Activated CD4-positive, alpha-beta T cell treated with anti-CD3 and anti-CD28 coated beads for 36 hours (primary cell): ENCODE measurements around the gene UBR1. TPM values are rescaled to one million over a fixed set of nuclear protein-coding genes. Genes with fewer than 3 reads are reported as not detected.

Source experiments
- ATAC-seq: fragments of 200-7000 bp; cut with Tn5 transposase; one replicate; pipeline ENCODE4 v1.10.0; 2021; ENCODE audit warnings: mild to moderate bottlenecking, moderate library complexity
- CTCF ChIA-PET: fragments of 350-600 bp; sonication (Branson Sonifier 250); formaldehyde crosslinking; loops from one replicate; lab custom pipeline; 2021; ENCODE audit warnings: antibody characterized with exemption; lab: Charles Lee
- POLR2A ChIA-PET: fragments of 350-600 bp; sonication (Branson Sonifier 250); formaldehyde crosslinking; loops from one replicate; lab custom pipeline; 2021; ENCODE audit warnings: antibody characterized with exemption, inconsistent platforms; lab: Charles Lee
- DNase-seq: peaks from one replicate; pipeline ENCODE4 v3.0.0-alpha.2; 2020
- H3K27ac Mint-ChIP-seq: one replicate; pipeline ENCODE4 v1.8.0; 2021; ENCODE audit warnings: mixed read lengths
- H3K27me3 Mint-ChIP-seq: one replicate; pipeline ENCODE4 v1.8.0; 2021; ENCODE audit warnings: mixed read lengths
- H3K36me3 Mint-ChIP-seq: one replicate; pipeline ENCODE4 v1.8.0; 2021; ENCODE audit warnings: low read depth, mixed read lengths
- H3K4me1 Mint-ChIP-seq: one replicate; pipeline ENCODE4 v1.8.0; 2021; ENCODE audit warnings: mixed read lengths
- H3K4me3 Mint-ChIP-seq: one replicate; pipeline ENCODE4 v1.8.0; 2021; ENCODE audit warnings: mild to moderate bottlenecking, moderate library complexity, mixed read lengths
- H3K9me3 Mint-ChIP-seq: one replicate; pipeline ENCODE4 v1.8.0; 2021; ENCODE audit warnings: low read depth, mixed read lengths
- intact Hi-C, 2 experiments: fragments of 100-400 bp; cut with DNase I in 1 of 2; cut with micrococcal nuclease in 1 of 2; formaldehyde crosslinking; loops; one replicate each; pipeline versions ENCODE4 v1.14.2 to v1.15.1; 2022 to 2024; cut with DNase I, micrococcal nuclease
- total RNA-seq, 2 experiments: library from RNA; stranded (reverse); gene quantifications; one replicate each; pipeline ENCODE4 v1.2.3, GENCODE V29; 2021

UBR1 gene
- total RNA-seq, 2 experiments from 2014 or later = 26.8 to 30.6 TPM

- no peaks in the 10 kb centered on the region for H3K9me3 Mint-ChIP-seq
- H3K27ac Mint-ChIP-seq = no peak overlapping the region
- intact Hi-C loops = no loop called here
- DNase-seq (no peak), ATAC-seq (no peak)
- H3K36me3 Mint-ChIP-seq = peaks cover 32% of the 10 kb centered on the region
- H3K27me3 Mint-ChIP-seq = no peaks in the 10 kb centered on the region
- CTCF ChIA-PET = interaction anchor here (0.6 to 0.7 kb wide), 2 partner anchors 112 to 702 kb away, joined by 3 read pairs; no protein-coding TSS in a partner anchor
- H3K4me1 Mint-ChIP-seq = peaks cover 42% of the 10 kb centered on the region
- no peak overlapping the region for H3K4me3 Mint-ChIP-seq
- POLR2A ChIA-PET = no interaction called here
These were observed 11.3 kb downstream of the UBR1 start for GRCh38 chr15:43094416-43095030.

- ChIA-PET POLR2A (interaction anchor here (0.7 kb wide), 1 partner anchor 436 kb away, joined by 3 read pairs; no protein-coding TSS in a partner anchor), CTCF (no interaction called here)
- intact Hi-C loops = no loop called here
- H3K4me3 Mint-ChIP-seq = no peak overlapping the region
- H3K4me1 Mint-ChIP-seq = peaks cover 40% of the 10 kb centered on the region
- H3K36me3 Mint-ChIP-seq = peaks cover 32% of the 10 kb centered on the region
- H3K9me3 Mint-ChIP-seq = no peaks in the 10 kb centered on the region
- no peaks in the 10 kb centered on the region for H3K27me3 Mint-ChIP-seq
- no peak overlapping the region for H3K27ac Mint-ChIP-seq
- ATAC-seq (no peak), DNase-seq (no peak)
These were observed 12.8 kb downstream of the UBR1 start for GRCh38 chr15:43093026-43093425.

GRCh38 chr15:43091859-43092258 is 14.0 kb downstream of the UBR1 start:
- Mint-ChIP-seq H3K9me3 (no peaks in the 10 kb centered on the region), H3K4me1 (peaks cover 34% of the 10 kb centered on the region), H3K27ac (no peak overlapping the region), H3K36me3 (peaks cover 26% of the 10 kb centered on the region), H3K4me3 (no peak overlapping the region), H3K27me3 (no peaks in the 10 kb centered on the region)
- POLR2A ChIA-PET = no interaction called here
- ATAC-seq (no peak), DNase-seq (no peak)
- intact Hi-C loops = no loop called here
- CTCF ChIA-PET = interaction anchor here (0.7 to 1.0 kb wide), 3 partner anchors 52 to 284 kb away, joined by 3 to 4 read pairs (median 4); no protein-coding TSS in a partner anchor

GRCh38 chr15:43086551-43086950 is 19.3 kb downstream of the UBR1 start:
- intact Hi-C loops = no loop called here
- Mint-ChIP-seq H3K9me3 (no peaks in the 10 kb centered on the region), H3K4me3 (no peak overlapping the region), H3K4me1 (peaks cover 21% of the 10 kb centered on the region), H3K27me3 (no peaks in the 10 kb centered on the region), H3K36me3 (peaks cover 21% of the 10 kb centered on the region), H3K27ac (no peak overlapping the region)
- ATAC-seq (no peak), DNase-seq (no peak)
- CTCF ChIA-PET = no interaction called here
- POLR2A ChIA-PET = no interaction called here

GRCh38 chr15:43085921-43086320 is 19.9 kb downstream of the UBR1 start:
- peaks cover 21% of the 10 kb centered on the region for H3K4me1 Mint-ChIP-seq
- no peak overlapping the region for H3K4me3 Mint-ChIP-seq
- DNase-seq (no peak), ATAC-seq (no peak)
- no peaks in the 10 kb centered on the region for H3K9me3 Mint-ChIP-seq
- ChIA-PET POLR2A (interaction anchor here (0.5 kb wide), 1 partner anchor 664 kb away, joined by 4 read pairs; no protein-coding TSS in a partner anchor), CTCF (no interaction called here)
- no peaks in the 10 kb centered on the region for H3K27me3 Mint-ChIP-seq
- H3K27ac Mint-ChIP-seq = no peak overlapping the region
- intact Hi-C loops = no loop called here
- peaks cover 25% of the 10 kb centered on the region for H3K36me3 Mint-ChIP-seq

GRCh38 chr15:43082509-43082908 is 23.3 kb downstream of the UBR1 start:
- ChIA-PET POLR2A (no interaction called here), CTCF (interaction anchor here (0.7 to 1.1 kb wide), 3 partner anchors 15 to 648 kb away, joined by 3 to 4 read pairs (median 3); no protein-coding TSS in a partner anchor)
- Mint-ChIP-seq H3K27me3 (no peaks in the 10 kb centered on the region), H3K4me1 (peaks cover 11% of the 10 kb centered on the region), H3K27ac (no peak overlapping the region), H3K9me3 (no peaks in the 10 kb centered on the region), H3K4me3 (no peak overlapping the region), H3K36me3 (peaks cover 35% of the 10 kb centered on the region)
- intact Hi-C loops = no loop called here
- ATAC-seq = no peak
- no peak for DNase-seq

- CTCF ChIA-PET = interaction anchor here (0.7 kb wide), 1 partner anchor 62 kb away, joined by 3 read pairs; no protein-coding TSS in a partner anchor
- H3K4me3 Mint-ChIP-seq = no peak overlapping the region
- ATAC-seq = no peak
- H3K27me3 Mint-ChIP-seq = no peaks in the 10 kb centered on the region
- peaks cover 5% of the 10 kb centered on the region for H3K4me1 Mint-ChIP-seq
- no peak for DNase-seq
- H3K27ac Mint-ChIP-seq = no peak overlapping the region
- H3K9me3 Mint-ChIP-seq = no peaks in the 10 kb centered on the region
- H3K36me3 Mint-ChIP-seq = peaks cover 32% of the 10 kb centered on the region
- intact Hi-C loops = no loop called here
- POLR2A ChIA-PET = no interaction called here
These were observed 24.6 kb downstream of the UBR1 start for GRCh38 chr15:43081283-43081682.

- Mint-ChIP-seq H3K9me3 (no peaks in the 10 kb centered on the region), H3K4me1 (peaks cover 6% of the 10 kb centered on the region), H3K27me3 (no peaks in the 10 kb centered on the region), H3K27ac (no peak overlapping the region), H3K4me3 (no peak overlapping the region), H3K36me3 (peaks cover 47% of the 10 kb centered on the region)
- ATAC-seq (no peak), DNase-seq (no peak)
- intact Hi-C loops = no loop called here
- POLR2A ChIA-PET = no interaction called here
- CTCF ChIA-PET = interaction anchor here (0.7 to 1.3 kb wide), 3 partner anchors 11 to 865 kb away, joined by 3 read pairs; no protein-coding TSS in a partner anchor
These were observed 34.4 kb downstream of the UBR1 start for GRCh38 chr15:43071451-43071850.

- ATAC-seq = no peak
- Mint-ChIP-seq H3K4me1 (peaks cover 6% of the 10 kb centered on the region), H3K4me3 (no peak overlapping the region), H3K9me3 (no peaks in the 10 kb centered on the region), H3K27ac (no peak overlapping the region), H3K27me3 (no peaks in the 10 kb centered on the region), H3K36me3 (peaks cover 49% of the 10 kb centered on the region)
- no peak for DNase-seq
- POLR2A ChIA-PET = no interaction called here
- intact Hi-C loops = no loop called here
- CTCF ChIA-PET = interaction anchor here (0.7 to 1.3 kb wide), 3 partner anchors 10 to 864 kb away, joined by 3 read pairs; no protein-coding TSS in a partner anchor
These were observed 34.9 kb downstream of the UBR1 start for GRCh38 chr15:43070893-43071292.

GRCh38 chr15:43070249-43070648 is 35.6 kb downstream of the UBR1 start:
- Mint-ChIP-seq H3K27ac (no peak overlapping the region), H3K9me3 (no peaks in the 10 kb centered on the region), H3K36me3 (peaks cover 55% of the 10 kb centered on the region), H3K27me3 (no peaks in the 10 kb centered on the region), H3K4me3 (no peak overlapping the region), H3K4me1 (peaks cover 6% of the 10 kb centered on the region)
- POLR2A ChIA-PET = no interaction called here
- CTCF ChIA-PET = interaction anchor here (0.6 to 1.3 kb wide), 2 partner anchors 216 to 863 kb away, joined by 3 to 4 read pairs; no protein-coding TSS in a partner anchor
- ATAC-seq = no peak
- DNase-seq = no peak
- intact Hi-C loops = no loop called here

GRCh38 chr15:43067717-43068461 is 37.9 kb downstream of the UBR1 start:
- Mint-ChIP-seq H3K27ac (no peak overlapping the region), H3K4me1 (peaks cover 6% of the 10 kb centered on the region), H3K9me3 (no peaks in the 10 kb centered on the region), H3K36me3 (peaks cover 42% of the 10 kb centered on the region), H3K4me3 (no peak overlapping the region), H3K27me3 (no peaks in the 10 kb centered on the region)
- peak; percentile 47 for DNase-seq
- intact Hi-C loops = no loop called here
- ATAC-seq = peak; percentile 95
- ChIA-PET CTCF (interaction anchor here (0.5 to 0.9 kb wide), 3 partner anchors 19 to 387 kb away, joined by 3 to 5 read pairs (median 3); no protein-coding TSS in a partner anchor), POLR2A (interaction anchor here (0.7 kb wide), 2 partner anchors 85 to 492 kb away, joined by 3 to 10 read pairs; partner anchors contain the start of gene STARD9)
